BJ (cell line): Measurements from ENCODE around the gene SNAPC1. TPM values are rescaled to one million over a fixed set of nuclear protein-coding genes. Genes with fewer than 3 reads are reported as not detected.
A peak's percentile ranks its signal among the peaks of the same experiment; 100 is the strongest.

Experiments used
- CTCF ChIA-PET: fragments of 350-600 bp; formaldehyde crosslinking; extraction: SDS; loops from one replicate; lab custom pipeline; 2021; ENCODE audit warnings: antibody characterized with exemption, inconsistent platforms; lab: Yijun Ruan, JAX
- POLR2A ChIA-PET: fragments of 300-600 bp; sonication (Branson Sonifier 250); formaldehyde crosslinking; extraction: SDS; loops from one replicate; lab custom pipeline; 2021; ENCODE audit warnings: antibody characterized with exemption; lab: Charles Lee
- DNase-seq: peaks from one replicate; pipeline ENCODE4 v3.0.0-alpha.2; 2011; ENCODE audit warnings: low read depth
- H3K27me3 ChIP-seq: 2 replicates; pipeline ENCODE4 v1.6.0; 2011; ENCODE audit warnings: low read length; ENCODE audit not compliant: control insufficient read depth, insufficient read depth
- H3K36me3 ChIP-seq: 2 replicates; pipeline ENCODE4 v1.5.1; 2011; ENCODE audit warnings: low read length; ENCODE audit not compliant: control insufficient read depth, insufficient read depth
- H3K4me3 ChIP-seq: 2 replicates; pipeline ENCODE4 v1.5.1; 2011; ENCODE audit warnings: low read depth, mild to moderate bottlenecking, control low read depth, low read length
- CTCF ChIP-seq: IDR thresholded peaks from 2 replicates; pipeline ENCODE4 v1.5.1; 2011; ENCODE audit warnings: low read depth, mild to moderate bottlenecking, control low read depth, inconsistent platforms, low read length, moderate library complexity; ENCODE audit not compliant: insufficient read depth
- polyA plus RNA-seq: library from polyadenylated mRNA; depleted of rRNA; stranded (reverse); fragments of >200 nt; gene quantifications from 2 replicates; pipeline ENCODE4 v1.2.3, GENCODE V29; 2011

The SNAPC1 gene
- polyA plus RNA-seq, 1 experiment = 6.2 TPM

GRCh38 chr14:61726778-61727658, 35.2 kb upstream of the SNAPC1 start:
- no peaks in the 10 kb centered on the region for H3K27me3 ChIP-seq
- H3K4me3 ChIP-seq = no peak overlapping the region
- ChIA-PET POLR2A (interaction anchor here (0.6 to 0.7 kb wide), 2 partner anchors 31 to 158 kb away, joined by 3 to 5 read pairs; no protein-coding TSS in a partner anchor), CTCF (interaction anchor here (1.4 to 1.9 kb wide), 2 partner anchors 8 to 265 kb away, joined by 5 to 6 read pairs; no protein-coding TSS in a partner anchor)
- peaks cover 14% of the 10 kb centered on the region for H3K36me3 ChIP-seq
- no peak for DNase-seq
- TF ChIP-seq CTCF = no peak

GRCh38 chr14:61730756-61731373, 31.4 kb upstream of the SNAPC1 start:
- peak; percentile 39 for TF ChIP-seq CTCF
- POLR2A ChIA-PET = no interaction called here
- CTCF ChIA-PET = interaction anchor here (1.0 to 2.1 kb wide), 4 partner anchors 11 to 270 kb away, joined by 3 to 8 read pairs (median 6); no protein-coding TSS in a partner anchor

GRCh38 chr14:61733972-61734371, 28.2 kb upstream of the SNAPC1 start:
- TF ChIP-seq CTCF = no peak
- Histone ChIP-seq H3K36me3 (peaks cover 4% of the 10 kb centered on the region), H3K4me3 (no peak overlapping the region), H3K27me3 (no peaks in the 10 kb centered on the region)
- CTCF ChIA-PET = interaction anchor here (1.2 to 1.8 kb wide), 4 partner anchors 8 to 273 kb away, joined by 3 to 6 read pairs (median 4); no protein-coding TSS in a partner anchor
- POLR2A ChIA-PET = interaction anchor here (0.6 kb wide), 1 partner anchor 12 kb away, joined by 4 read pairs; no protein-coding TSS in a partner anchor
- no peak for DNase-seq

More at GRCh38 chr14:61730756-61731373, 31.4 kb upstream of the SNAPC1 start:
- DNase-seq = no peak
- no peak overlapping the region for H3K4me3 ChIP-seq
- peaks cover 9% of the 10 kb centered on the region for H3K36me3 ChIP-seq
- H3K27me3 ChIP-seq = no peaks in the 10 kb centered on the region

DNA sequence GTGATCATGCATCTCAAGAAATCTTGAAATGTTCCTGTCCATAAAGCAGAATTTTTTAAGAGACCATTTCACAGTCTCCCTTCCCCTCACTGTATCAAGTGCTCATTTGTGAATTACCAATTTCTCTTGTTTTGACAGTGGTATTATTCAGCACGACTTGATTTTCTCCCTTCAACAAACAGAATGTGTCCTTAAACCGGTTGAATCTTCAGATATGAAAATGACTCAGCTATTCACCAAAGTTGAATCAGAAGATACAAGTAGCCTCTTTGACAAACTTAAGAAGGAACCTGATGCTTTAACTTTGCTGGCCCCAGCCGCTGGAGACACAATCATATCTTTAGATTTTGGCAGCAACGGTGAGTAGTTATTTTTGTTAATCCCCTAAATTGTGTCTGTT, 25.5 kb upstream of the SNAPC1 start:
- ChIA-PET POLR2A (no interaction called here), CTCF (interaction anchor here (0.6 to 1.4 kb wide), 2 partner anchors 9 to 204 kb away, joined by 3 to 4 read pairs; no protein-coding TSS in a partner anchor)
- H3K4me3 ChIP-seq = no peak overlapping the region
- no peak for DNase-seq
- H3K27me3 ChIP-seq = no peaks in the 10 kb centered on the region
- no peak for TF ChIP-seq CTCF
- H3K36me3 ChIP-seq = peaks cover 6% of the 10 kb centered on the region

GRCh38 chr14:61737915-61738314, 24.3 kb upstream of the SNAPC1 start:
- no peak for DNase-seq
- Histone ChIP-seq H3K4me3 (no peak overlapping the region), H3K27me3 (no peaks in the 10 kb centered on the region), H3K36me3 (peaks cover 6% of the 10 kb centered on the region)
- TF ChIP-seq CTCF = no peak
- POLR2A ChIA-PET = no interaction called here
- CTCF ChIA-PET = no interaction called here
